ENCODE results near the gene PLCB2.

Gene PLCB2

DNA sequence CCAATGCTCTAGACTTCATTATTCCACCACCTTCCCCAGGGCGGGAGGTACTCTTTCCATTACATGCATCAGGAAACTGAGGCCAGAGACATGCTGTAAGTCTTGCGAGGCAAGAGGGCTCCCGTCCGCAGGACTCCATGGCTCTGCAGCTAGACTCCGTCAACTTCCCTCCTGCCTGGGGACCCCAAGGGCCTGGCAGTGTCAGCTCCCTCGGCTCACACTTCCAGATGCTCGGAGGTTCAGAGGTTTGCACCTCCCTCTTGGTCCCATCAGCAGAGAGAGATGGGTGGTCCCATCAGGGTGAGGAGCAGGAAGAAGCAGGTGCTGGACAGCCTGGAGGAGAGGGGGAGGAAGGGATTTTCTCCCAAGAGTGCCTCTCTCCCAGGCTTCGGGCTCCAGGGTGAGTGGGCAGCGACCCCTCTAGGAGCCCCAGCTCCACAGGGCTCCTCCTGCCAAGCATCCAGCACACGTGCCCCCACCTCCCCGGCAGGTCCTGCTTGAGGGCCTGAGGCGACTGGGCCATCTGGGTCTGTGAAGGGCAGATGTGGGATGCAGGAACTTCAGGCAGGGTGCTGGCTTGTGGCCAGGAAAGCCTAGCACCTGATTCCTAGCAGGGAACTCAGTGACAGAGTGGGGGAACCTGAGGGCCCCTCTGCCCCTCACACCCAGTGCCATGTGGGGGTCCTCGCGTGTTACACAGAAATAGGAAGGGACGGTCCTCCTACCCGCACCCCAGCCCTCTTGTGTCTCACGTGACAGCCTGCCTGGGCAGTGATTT lies 59.5 kb downstream of the PLCB2 start:
- no peak for DNase-seq

DNA sequence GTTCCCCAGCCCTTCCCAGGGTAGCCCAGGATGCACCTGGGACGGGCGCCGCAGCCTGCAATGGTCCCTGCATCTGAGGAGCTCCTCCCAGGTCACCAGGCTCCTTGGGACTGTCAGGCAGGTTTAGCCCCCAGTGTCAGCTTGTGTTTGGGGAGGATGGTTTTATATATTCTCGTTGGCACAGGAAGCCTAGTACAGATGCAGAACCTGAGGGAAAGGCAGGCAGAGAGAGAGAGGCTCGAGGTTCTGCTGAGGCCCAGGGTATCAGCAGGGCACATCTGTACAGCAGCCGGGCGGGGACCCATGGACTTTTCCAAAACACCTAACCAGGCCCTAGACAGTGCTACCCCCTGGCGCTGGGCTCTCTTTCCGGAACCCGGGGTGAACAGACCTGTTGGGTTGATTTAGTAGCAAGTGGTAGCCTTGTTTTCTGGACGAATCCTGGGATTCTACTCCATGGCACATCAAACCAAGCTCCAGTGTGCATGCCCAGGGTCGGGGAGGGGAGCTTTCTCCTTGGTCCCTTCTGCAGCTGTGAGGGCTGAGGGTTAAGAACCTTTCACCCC lies 60.2 kb downstream of the PLCB2 start:
- DNase-seq, result no peak

DNA sequence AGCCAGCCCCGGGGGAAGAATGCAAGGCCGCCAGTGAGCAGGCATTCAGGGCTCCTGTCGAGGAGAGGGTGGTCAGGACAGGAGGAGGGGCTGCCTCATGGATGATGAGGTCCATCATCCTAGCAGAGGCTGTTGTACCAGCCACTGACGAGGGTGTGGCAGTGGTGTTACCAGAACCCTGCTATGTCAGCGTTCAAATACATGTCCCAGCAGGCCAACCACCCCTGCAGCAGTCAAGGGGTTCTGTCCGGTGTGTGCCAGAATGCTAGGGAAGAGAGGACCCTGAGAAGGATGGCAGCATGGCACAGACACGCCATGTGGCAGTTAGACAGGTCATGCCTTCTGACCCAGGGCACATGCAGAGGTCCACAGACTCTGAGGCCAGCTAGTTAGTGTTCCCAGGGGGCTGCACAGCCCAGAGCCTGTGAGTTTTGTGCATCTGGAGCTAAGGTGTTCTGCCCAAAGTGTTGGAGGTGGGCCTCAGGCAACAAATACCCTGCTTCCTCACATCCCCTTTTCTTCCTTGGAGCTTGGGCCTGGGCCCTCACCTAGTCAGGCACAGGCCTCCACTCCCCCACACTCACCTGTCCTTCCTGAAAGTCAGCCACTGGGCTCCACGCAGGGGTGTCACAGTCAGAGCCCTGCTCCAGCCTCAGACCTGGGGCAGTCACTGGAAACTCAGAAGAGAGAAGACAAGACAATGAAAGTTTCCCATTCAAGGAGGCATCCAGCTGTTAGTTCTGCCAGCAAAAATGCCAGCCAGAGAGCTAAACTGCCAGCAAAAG lies 61.0 kb downstream of the PLCB2 start:
- no peak for DNase-seq

DNA sequence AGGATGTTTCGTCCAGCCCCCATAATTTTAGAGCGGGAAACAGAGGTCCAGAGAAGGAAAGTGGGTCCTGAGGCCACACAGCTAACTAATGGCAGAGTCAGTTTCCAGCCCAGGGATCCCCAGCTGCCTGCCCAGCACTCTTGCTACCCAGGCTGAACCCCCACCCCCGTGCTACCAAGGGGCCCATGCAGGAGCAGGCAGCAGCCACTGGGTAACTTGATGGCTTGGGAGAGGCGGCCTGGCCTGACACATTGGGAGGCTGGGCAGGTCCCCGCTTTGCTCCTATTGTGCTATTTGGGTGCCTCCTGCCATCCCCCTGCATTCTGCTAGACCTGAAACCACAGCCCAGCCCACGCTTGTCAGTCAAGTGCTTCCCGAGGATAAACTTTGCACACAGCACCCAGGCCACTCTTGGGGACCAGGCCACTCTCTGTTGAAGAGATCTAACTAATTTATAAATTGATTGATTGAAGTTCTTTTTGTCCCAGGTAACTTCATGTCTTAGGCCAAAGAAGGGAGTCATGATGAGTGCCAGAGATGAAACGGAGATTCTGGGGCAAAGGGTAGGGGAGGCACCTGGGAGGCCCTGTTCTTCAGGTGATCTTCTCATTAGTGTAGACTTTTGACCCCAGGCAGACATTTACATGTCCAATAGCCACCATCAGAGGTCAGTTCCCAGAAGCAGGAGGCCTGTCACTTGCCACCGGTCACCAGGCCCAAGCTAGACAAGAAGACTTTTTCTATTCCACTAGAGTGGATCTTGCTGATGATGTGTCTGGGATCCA lies 61.9 kb downstream of the PLCB2 start:
- no peak for DNase-seq

DNA sequence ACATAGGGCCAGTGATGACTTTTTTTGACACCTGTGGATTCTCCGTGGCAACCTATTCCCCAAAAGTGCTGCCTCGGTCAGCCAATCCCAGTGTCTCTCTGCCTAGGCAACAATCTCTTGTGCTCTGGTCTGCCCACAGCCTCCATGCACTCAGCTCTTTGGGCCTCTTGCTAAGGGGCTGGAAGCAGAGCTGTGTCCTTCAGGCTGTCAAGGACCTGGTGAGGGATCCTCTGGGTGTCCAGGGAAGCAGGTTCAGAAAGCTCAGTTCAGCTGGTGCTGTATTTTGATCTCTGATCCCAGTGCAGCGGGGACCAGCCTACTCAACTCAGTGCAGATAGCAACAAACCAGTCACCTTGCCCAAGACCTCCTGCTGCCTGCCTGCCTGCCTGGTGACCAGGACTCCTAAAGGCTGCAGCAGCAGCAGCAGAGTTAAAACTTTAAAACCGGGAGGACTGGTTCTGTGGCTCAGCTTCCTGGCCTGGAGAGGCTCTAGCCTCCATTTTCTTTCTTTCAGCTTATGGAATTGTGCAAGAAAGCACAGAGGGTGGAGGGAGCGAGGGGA lies 62.7 kb downstream of the PLCB2 start:
- no peak for DNase-seq

DNA sequence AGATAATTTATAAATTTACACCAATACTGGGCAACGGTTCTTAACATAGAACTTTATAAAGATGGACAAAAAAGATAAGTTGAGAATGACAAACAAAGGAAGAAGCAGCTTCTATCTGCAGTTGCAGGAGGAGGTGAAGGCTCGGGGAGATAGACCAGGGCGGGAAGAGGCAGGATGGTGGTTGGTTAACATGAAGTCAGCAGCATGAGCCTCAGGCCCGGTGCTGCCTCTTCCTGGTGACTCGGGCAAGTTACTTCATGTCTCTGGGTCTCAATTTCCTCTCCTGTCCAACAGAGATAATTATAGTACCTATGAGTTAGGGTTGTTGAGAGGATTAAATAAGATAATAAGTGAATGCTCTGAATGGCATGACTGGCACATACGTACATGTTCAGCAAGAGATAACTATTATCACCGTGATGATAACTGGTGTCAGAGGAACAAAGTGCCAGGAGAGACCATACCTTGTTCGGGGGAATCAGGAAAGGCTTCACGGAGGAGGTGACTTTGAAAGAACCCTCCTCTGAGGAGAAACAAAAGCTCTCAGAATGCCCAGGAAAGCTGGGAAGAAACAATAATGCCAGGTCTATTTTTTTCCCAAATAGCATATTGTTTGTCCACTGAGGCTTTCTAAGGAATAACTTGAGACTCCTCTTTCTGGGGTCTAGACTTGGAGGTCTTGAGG lies 64.5 kb downstream of the PLCB2 start:
- no peak for DNase-seq

DNA sequence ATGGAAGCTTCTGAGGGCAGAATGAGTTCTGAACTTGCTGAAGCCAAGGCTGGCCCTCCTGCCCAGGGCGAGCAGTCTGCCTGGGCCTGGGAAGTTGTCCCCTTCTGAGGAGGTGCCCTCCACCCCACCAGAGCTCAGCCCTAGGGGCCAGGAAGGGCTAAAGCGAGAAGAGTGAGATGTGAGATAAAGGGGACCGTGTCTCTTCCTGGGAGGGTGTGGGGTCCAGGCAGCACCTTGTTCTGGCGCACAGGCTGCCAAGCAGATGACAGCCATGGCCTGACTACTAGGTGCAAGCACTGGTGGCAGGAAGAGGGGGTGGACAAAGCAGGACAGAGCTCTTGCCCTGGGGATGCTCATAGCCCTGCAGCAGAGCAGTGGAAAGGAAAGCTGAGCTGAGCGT lies 65.1 kb downstream of the PLCB2 start:
- no peak for DNase-seq

DNA sequence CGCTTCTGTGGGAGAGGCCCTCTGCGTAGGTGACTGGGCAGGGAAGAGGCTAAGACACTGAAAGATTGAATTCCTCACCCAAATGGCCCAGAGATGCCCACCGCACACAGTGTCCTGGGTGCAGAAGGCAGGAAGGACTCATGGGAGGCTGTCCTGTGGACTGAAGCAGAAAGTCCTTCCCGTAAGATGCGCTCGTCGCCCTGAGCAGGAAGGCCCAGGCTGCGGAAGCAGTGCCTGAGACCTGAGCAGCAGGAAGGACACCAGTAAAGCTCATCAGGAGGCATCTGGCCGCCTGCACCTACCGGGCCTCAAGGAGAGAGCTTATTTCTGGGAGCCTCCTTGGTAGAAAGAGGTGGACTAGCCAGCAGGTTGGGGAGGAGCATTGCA lies 65.5 kb downstream of the PLCB2 start:
- DNase-seq, result no peak

DNA sequence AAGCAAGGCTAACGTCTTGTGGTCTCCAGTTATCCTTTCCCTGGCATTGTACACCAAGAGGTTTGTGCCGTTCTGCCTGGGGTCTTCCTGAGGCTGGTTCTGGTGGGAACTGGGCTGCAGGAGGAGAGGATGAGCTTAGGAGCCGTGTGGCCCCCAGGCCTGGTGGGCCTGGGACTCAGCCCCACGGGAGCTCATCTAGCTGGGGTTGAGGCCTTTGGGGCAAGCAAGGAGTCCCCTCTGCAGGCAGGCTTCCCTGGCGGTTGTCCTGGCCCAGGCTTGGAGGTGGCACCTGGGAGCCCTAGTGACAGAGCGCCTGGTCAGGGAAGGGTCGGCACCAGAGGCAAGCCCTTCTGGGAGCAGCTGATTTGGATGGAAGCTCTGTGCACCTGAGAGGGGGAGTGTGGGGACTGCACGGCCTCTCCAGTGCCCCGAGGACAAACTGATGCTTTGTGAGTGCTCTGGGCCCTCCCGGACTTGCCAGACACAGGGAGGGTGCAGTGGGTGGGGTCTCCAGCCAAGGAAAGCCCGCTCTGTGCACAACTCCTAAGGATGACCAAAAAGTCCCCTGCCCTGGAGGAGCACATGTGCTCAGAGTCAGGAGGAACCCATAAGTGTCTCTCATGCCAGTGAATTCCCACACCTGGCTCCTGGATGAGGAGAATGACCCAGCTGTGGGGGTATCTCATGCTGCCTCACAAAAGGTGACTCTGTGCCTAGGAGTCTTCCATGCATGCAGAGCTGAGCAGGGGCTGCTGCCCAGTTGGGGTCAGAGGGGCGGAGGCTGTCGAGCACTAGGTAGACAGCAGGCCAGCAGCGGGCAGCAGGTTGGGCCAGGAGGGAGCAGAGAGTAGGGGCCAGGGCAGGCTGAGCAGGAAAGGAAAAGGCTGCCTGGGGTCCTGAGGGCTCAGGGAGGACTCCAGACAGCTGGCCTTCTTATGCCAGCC lies 66.2 kb downstream of the PLCB2 start:
- no peak for DNase-seq

DNA sequence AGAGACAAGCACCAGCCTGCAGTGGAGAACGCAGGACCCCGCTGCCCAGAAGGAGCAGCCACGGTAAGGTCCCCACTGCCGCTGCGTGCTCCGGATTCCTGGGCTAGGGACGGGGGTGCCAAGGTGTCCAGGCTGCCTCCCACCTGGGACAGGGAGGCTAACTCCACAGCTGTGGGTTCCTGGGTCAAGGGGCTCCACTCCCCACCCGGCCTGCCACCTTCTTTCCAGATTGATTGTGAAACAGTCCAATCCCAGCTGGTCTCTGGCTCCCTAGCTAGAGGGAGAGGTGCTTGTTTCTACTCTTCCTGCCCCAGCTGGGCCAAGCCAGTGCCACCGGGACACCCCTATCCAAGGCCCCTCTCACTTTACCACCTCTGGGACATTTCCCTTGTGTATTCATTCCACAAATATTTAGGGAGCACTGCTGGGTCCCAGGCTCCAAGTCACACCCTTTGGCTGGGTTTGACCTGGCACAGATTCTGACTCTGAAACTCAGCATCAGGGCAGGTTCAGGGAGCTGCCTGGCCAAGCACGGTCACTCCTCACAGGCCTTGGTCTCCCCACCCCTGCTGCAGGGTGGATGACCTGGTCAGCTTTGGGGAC lies 67.0 kb downstream of the PLCB2 start:
- no peak for DNase-seq

DNA sequence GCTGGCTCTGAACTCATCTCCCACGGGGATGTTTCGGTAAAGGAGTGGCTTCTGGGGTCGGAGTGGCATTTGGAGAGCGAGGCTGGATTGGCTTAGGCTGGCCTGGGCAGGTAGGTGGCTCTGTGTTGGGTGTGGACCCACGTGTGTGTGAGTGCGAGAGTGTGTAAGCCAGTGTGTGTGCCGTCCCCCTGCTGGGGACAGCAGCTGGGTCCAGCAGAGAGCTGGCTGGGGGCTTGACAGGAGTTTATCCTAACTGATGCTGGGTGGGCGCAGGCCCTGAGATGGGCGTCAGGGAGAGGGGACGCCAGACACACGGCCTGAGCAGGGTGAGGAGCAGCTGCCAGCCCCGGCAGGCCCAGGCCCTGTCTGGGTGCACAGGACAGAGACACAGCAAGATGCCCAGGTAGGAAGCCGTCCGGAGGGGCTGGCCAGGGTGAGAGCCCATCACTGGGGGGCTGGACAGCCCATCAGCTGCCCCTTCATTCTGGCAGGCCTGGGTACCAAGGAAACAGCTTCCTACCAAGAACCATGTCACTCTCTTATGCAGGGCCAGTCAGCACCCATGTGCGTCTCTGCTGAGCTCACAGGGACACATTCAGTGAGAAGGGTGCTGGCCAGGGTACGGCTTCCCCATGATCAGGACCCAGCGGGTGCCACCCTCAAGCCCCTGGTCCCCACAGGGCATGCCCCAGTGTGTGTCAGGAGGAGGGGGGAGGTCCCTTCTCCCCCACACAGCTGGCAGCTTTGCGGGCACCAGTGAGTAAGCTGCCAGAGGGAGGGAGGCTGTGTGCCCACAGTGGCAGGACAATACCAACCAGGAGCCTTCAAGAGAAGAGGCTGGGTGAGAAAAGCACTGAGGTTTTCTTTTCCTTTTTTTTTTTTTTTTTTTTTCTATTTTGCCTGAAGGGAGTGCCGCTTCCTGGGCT lies 67.8 kb downstream of the PLCB2 start:
- no peak for DNase-seq

DNA sequence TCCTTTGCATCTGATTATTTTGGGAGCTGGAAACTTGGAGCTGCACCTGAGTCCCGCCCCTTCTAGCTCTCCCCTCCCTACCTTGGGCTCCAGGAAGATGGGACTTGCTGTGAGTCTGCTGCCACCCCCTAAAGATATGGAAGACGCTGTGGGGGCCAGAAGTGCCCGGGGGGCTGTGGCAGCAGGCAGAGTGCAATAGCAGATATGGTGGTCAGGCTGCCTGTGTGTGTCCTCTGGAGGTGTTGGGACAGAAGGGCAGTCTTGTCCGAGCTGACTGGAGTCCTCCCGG lies 68.4 kb downstream of the PLCB2 start:
- no peak for DNase-seq

DNA sequence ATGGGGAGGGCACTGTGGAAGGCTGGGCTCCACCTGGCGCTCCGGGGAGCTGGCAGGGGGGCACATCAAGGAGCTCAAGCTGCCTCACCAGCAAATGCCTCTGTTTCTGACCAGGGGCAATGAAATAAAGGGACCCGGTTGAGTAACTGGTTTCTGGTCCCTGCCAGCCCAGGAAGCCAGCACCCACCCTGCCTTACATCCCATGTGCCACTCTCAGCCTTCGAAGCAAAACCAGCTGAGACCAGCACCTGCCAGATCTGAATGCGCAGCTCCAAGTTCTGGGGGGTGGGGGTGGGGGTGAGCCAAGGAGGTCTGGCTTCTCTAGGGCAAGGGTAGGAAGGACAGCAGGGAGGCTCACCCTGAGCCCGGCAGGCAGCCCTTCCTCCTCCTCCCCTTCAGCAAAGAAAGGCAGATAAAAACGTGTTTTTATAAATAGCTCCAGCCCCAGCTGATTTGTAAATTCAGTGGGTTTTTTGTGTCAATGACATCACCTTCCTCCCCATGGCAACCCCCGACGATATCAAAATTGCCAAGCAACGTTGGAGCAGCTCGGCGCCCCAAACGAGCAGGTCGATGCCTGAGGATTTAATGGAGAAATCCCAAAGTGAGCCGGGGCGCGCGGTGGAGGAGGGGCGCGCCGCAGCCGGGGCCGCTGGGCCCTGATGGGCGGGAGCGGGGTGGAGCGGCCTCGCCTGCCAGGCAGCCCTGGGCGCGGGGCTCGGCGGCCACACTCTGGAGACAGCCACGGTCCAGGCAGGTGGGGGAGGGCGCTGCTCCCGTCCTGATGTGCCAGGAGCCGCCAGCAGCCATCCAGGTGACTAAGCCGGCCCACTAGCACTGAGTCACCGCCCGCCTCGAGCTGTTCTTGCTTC lies 69.0 kb downstream of the PLCB2 start, which contains the start of gene PAK6:
PAK6 (plus strand) TSS at position 532 of the 872 bp plus-strand sequence. CDS start 25,723 bp downstream, outside the sequence.
- DNase-seq, result no peak

All from central memory CD4-positive, alpha-beta T cell (primary cell).